Measurements from ENCODE around the gene OR2Z1.

DNA sequence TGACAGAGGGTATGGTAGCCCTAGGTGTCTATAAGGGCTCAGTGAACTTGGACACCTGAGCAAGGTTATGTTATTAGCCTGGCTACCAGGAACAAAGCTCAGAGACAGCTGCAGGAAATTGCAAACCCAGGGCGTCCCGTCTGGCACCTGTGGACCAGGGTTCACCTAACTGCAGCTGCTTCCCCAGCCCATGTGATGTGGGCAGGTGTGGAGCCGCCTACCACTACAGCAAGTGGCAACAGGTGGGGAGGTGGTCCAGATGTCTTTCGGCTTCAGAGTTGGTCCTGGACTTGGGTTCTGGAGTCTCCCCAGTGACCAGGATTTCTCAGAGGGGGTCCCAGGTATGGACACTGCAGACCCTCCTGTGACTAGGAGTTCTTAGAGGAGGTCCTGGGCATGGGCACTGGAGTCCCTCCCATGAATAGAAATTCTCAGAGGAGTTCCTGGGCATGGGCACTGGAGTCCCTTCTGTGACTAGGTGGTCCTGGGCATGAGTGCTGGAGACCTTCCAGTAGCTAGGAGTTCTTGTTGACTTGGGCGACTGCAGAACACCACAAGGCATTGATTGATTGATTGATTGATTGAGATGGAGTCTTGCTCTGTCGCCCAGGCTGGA lies 48.0 kb upstream of the OR2Z1 start:
- TF ChIP-seq, protein P1, sequence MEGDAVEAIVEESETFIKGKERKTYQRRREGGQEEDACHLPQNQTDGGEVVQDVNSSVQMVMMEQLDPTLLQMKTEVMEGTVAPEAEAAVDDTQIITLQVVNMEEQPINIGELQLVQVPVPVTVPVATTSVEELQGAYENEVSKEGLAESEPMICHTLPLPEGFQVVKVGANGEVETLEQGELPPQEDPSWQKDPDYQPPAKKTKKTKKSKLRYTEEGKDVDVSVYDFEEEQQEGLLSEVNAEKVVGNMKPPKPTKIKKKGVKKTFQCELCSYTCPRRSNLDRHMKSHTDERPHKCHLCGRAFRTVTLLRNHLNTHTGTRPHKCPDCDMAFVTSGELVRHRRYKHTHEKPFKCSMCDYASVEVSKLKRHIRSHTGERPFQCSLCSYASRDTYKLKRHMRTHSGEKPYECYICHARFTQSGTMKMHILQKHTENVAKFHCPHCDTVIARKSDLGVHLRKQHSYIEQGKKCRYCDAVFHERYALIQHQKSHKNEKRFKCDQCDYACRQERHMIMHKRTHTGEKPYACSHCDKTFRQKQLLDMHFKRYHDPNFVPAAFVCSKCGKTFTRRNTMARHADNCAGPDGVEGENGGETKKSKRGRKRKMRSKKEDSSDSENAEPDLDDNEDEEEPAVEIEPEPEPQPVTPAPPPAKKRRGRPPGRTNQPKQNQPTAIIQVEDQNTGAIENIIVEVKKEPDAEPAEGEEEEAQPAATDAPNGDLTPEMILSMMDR (conservative IDR thresholded peaks at IDR 0.05 in 1 of 2, IDR thresholded peaks at IDR 0.05 in 1 of 2; ENCODE audit: extremely low read depth in 1 of 2, insufficient read depth in 1 of 2, low read depth in 1 of 2, low read length in 2 of 2) = no peak
- TF ChIP-seq EZH2 (IDR thresholded peaks at IDR 0.05; ENCODE audit: borderline replicate concordance, low read length) = no peak
